ENCODE data around the gene WWC1.

The WWC1 gene

GRCh38 chr5:168401880-168402279 is 110.4 kb downstream of the WWC1 start:
- H4K91ac ChIP-seq (ENCODE audit: low read length), result no peak overlapping the region
- H2BK15ac ChIP-seq (ENCODE audit: low read depth, poor library complexity, severe bottlenecking), result no peak overlapping the region
- H3K79me1 ChIP-seq (replicated peaks; ENCODE audit: low read length, poor library complexity, severe bottlenecking), result no peaks in the 10 kb centered on the region
- no peaks in the 10 kb centered on the region for H3K27me3 ChIP-seq (ENCODE audit: control insufficient read depth in 1 of 2, insufficient read depth in 1 of 2, low read length in 2 of 2)
- peaks cover 9% of the 10 kb centered on the region for H3K4me1 ChIP-seq (ENCODE audit: control insufficient read depth, insufficient read depth, low read depth, low read length)
- no peak overlapping the region for H2AK5ac ChIP-seq (ENCODE audit: low read length, severe bottlenecking)
- H3K4me3 ChIP-seq (ENCODE audit: insufficient read depth in 1 of 2, low read depth in 1 of 2, low read length in 2 of 2), result no peak overlapping the region
- H2AFZ ChIP-seq (ENCODE audit: low read depth, low read length), result no peak overlapping the region
- no peak overlapping the region for H3K27ac ChIP-seq (ENCODE audit: low read length, poor library complexity, severe bottlenecking)
- H3K18ac ChIP-seq (ENCODE audit: low read depth in 1 of 2, low read length in 2 of 2), result no peak overlapping the region
- H3K23ac ChIP-seq (ENCODE audit: low read length in 2 of 2), result no peak overlapping the region
- no peaks in the 10 kb centered on the region for H3K9me3 ChIP-seq (ENCODE audit: control insufficient read depth, low read length)
- no peak for DNase-seq
- no peak overlapping the region for H4K8ac ChIP-seq (ENCODE audit: low read length)
- over 99% methylated on average over 4 of the region's 4 CpGs for WGBS
- H3K36me3 ChIP-seq (ENCODE audit: control insufficient read depth in 1 of 2, insufficient read depth in 2 of 2, low read depth in 1 of 2, low read length in 2 of 2), result peaks cover 0 to 10% of the 10 kb centered on the region in 2 experiments
- H3K9ac ChIP-seq (ENCODE audit: low read length), result no peak overlapping the region
- no peak overlapping the region for H3K14ac ChIP-seq (ENCODE audit: low read length in 2 of 2)
- H2BK12ac ChIP-seq (ENCODE audit: low read length in 2 of 2), result no peak overlapping the region
- no peak overlapping the region for H2BK5ac ChIP-seq (ENCODE audit: low read depth, low read length, poor library complexity, severe bottlenecking)
- no peak overlapping the region for H2BK120ac ChIP-seq (ENCODE audit: low read depth, low read length)
- H3K4me2 ChIP-seq (ENCODE audit: low read length, poor library complexity, severe bottlenecking), result no peak overlapping the region
- no peak overlapping the region for H3K4ac ChIP-seq (ENCODE audit: low read depth in 1 of 2, low read length in 2 of 2)

GRCh38 chr5:168404365-168404764 is 112.9 kb downstream of the WWC1 start:
- Histone ChIP-seq H4K8ac (ENCODE audit: low read length) (peak overlapping the region; percentile 46), H4K91ac (ENCODE audit: low read length) (no peak overlapping the region), H3K4me1 (ENCODE audit: control insufficient read depth, insufficient read depth, low read depth, low read length) (peaks cover 14% of the 10 kb centered on the region), H3K4me3 (ENCODE audit: insufficient read depth in 1 of 2, low read depth in 1 of 2, low read length in 2 of 2) (no peak overlapping the region), H3K36me3 (ENCODE audit: control insufficient read depth in 1 of 2, insufficient read depth in 2 of 2, low read depth in 1 of 2, low read length in 2 of 2) (peaks cover 0 to 9% of the 10 kb centered on the region in 2 experiments), H3K27me3 (ENCODE audit: control insufficient read depth in 1 of 2, insufficient read depth in 1 of 2, low read length in 2 of 2) (no peaks in the 10 kb centered on the region), H3K4ac (ENCODE audit: low read depth in 1 of 2, low read length in 2 of 2) (no peak overlapping the region), H3K79me1 (replicated peaks; ENCODE audit: low read length, poor library complexity, severe bottlenecking) (no peaks in the 10 kb centered on the region), H2BK120ac (ENCODE audit: low read depth, low read length) (no peak overlapping the region), H2AK5ac (ENCODE audit: low read length, severe bottlenecking) (no peak overlapping the region), H3K27ac (ENCODE audit: low read length, poor library complexity, severe bottlenecking) (peak overlapping the region; percentile 24), H2BK15ac (ENCODE audit: low read depth, poor library complexity, severe bottlenecking) (peak overlapping the region; percentile 93), H2BK12ac (ENCODE audit: low read length in 2 of 2) (no peak overlapping the region), H3K4me2 (ENCODE audit: low read length, poor library complexity, severe bottlenecking) (no peak overlapping the region), H2AFZ (ENCODE audit: low read depth, low read length) (no peak overlapping the region), H2BK5ac (ENCODE audit: low read depth, low read length, poor library complexity, severe bottlenecking) (no peak overlapping the region), H3K9me3 (ENCODE audit: control insufficient read depth, low read length) (no peaks in the 10 kb centered on the region), H3K18ac (ENCODE audit: low read depth in 1 of 2, low read length in 2 of 2) (peak overlapping the region in 1 of 2 experiments; percentile 80), H3K14ac (ENCODE audit: low read length in 2 of 2) (no peak overlapping the region), H3K23ac (ENCODE audit: low read length in 2 of 2) (no peak overlapping the region), H3K9ac (ENCODE audit: low read length) (no peak overlapping the region)
- WGBS, result 16% methylated on average over 12 of the region's 12 CpGs
- DNase-seq, result peak; percentile 95

GRCh38 chr5:168407211-168407610 is 115.8 kb downstream of the WWC1 start:
- Histone ChIP-seq H3K4ac (ENCODE audit: low read depth in 1 of 2, low read length in 2 of 2) (no peak overlapping the region), H2BK5ac (ENCODE audit: low read depth, low read length, poor library complexity, severe bottlenecking) (no peak overlapping the region), H3K23ac (ENCODE audit: low read length in 2 of 2) (no peak overlapping the region), H3K4me2 (ENCODE audit: low read length, poor library complexity, severe bottlenecking) (no peak overlapping the region), H3K4me1 (ENCODE audit: control insufficient read depth, insufficient read depth, low read depth, low read length) (peaks cover 19% of the 10 kb centered on the region), H3K4me3 (ENCODE audit: insufficient read depth in 1 of 2, low read depth in 1 of 2, low read length in 2 of 2) (no peak overlapping the region), H2BK15ac (ENCODE audit: low read depth, poor library complexity, severe bottlenecking) (no peak overlapping the region), H2AK5ac (ENCODE audit: low read length, severe bottlenecking) (no peak overlapping the region), H3K9me3 (ENCODE audit: control insufficient read depth, low read length) (no peaks in the 10 kb centered on the region), H3K14ac (ENCODE audit: low read length in 2 of 2) (no peak overlapping the region), H3K36me3 (ENCODE audit: control insufficient read depth in 1 of 2, insufficient read depth in 2 of 2, low read depth in 1 of 2, low read length in 2 of 2) (peaks cover 0 to 9% of the 10 kb centered on the region in 2 experiments), H3K27me3 (ENCODE audit: control insufficient read depth in 1 of 2, insufficient read depth in 1 of 2, low read length in 2 of 2) (no peaks in the 10 kb centered on the region), H3K79me1 (replicated peaks; ENCODE audit: low read length, poor library complexity, severe bottlenecking) (no peaks in the 10 kb centered on the region), H4K91ac (ENCODE audit: low read length) (no peak overlapping the region), H3K18ac (ENCODE audit: low read depth in 1 of 2, low read length in 2 of 2) (no peak overlapping the region), H3K9ac (ENCODE audit: low read length) (no peak overlapping the region), H2BK120ac (ENCODE audit: low read depth, low read length) (no peak overlapping the region), H2AFZ (ENCODE audit: low read depth, low read length) (no peak overlapping the region), H4K8ac (ENCODE audit: low read length) (no peak overlapping the region), H3K27ac (ENCODE audit: low read length, poor library complexity, severe bottlenecking) (no peak overlapping the region), H2BK12ac (ENCODE audit: low read length in 2 of 2) (no peak overlapping the region)
- DNase-seq, result no peak
- 78% methylated on average over 1 of the region's 1 CpG for WGBS

- H3K4me1 ChIP-seq (ENCODE audit: control insufficient read depth, insufficient read depth, low read depth, low read length), result peaks cover 17% of the 10 kb centered on the region
- no peak overlapping the region for H3K23ac ChIP-seq (ENCODE audit: low read length in 2 of 2)
- H3K9ac ChIP-seq (ENCODE audit: low read length), result peak overlapping the region; percentile 14
- peaks cover 0 to 9% of the 10 kb centered on the region in 2 experiments for H3K36me3 ChIP-seq (ENCODE audit: control insufficient read depth in 1 of 2, insufficient read depth in 2 of 2, low read depth in 1 of 2, low read length in 2 of 2)
- 84% methylated on average over 11 of the region's 11 CpGs for WGBS
- no peak overlapping the region for H3K4ac ChIP-seq (ENCODE audit: low read depth in 1 of 2, low read length in 2 of 2)
- no peak overlapping the region for H3K18ac ChIP-seq (ENCODE audit: low read depth in 1 of 2, low read length in 2 of 2)
- DNase-seq, result peak; percentile 45
- H2BK120ac ChIP-seq (ENCODE audit: low read depth, low read length), result no peak overlapping the region
- no peak overlapping the region for H2AFZ ChIP-seq (ENCODE audit: low read depth, low read length)
- no peak overlapping the region for H3K4me2 ChIP-seq (ENCODE audit: low read length, poor library complexity, severe bottlenecking)
- no peak overlapping the region for H2AK5ac ChIP-seq (ENCODE audit: low read length, severe bottlenecking)
- no peak overlapping the region for H4K8ac ChIP-seq (ENCODE audit: low read length)
- peak overlapping the region; percentile 45 to 83 for H2BK12ac ChIP-seq (ENCODE audit: low read length in 2 of 2)
- no peaks in the 10 kb centered on the region for H3K79me1 ChIP-seq (replicated peaks; ENCODE audit: low read length, poor library complexity, severe bottlenecking)
- H3K27ac ChIP-seq (ENCODE audit: low read length, poor library complexity, severe bottlenecking), result no peak overlapping the region
- H4K91ac ChIP-seq (ENCODE audit: low read length), result no peak overlapping the region
- H3K9me3 ChIP-seq (ENCODE audit: control insufficient read depth, low read length), result no peaks in the 10 kb centered on the region
- no peak overlapping the region for H2BK15ac ChIP-seq (ENCODE audit: low read depth, poor library complexity, severe bottlenecking)
- H2BK5ac ChIP-seq (ENCODE audit: low read depth, low read length, poor library complexity, severe bottlenecking), result no peak overlapping the region
- peak overlapping the region in 1 of 2 experiments; percentile 14 for H3K14ac ChIP-seq (ENCODE audit: low read length in 2 of 2)
- peak overlapping the region in 1 of 2 experiments; percentile 50 for H3K4me3 ChIP-seq (ENCODE audit: insufficient read depth in 1 of 2, low read depth in 1 of 2, low read length in 2 of 2)
- H3K27me3 ChIP-seq (ENCODE audit: control insufficient read depth in 1 of 2, insufficient read depth in 1 of 2, low read length in 2 of 2), result no peaks in the 10 kb centered on the region
Observed at GRCh38 chr5:168408561-168409305, 117.3 kb downstream of the WWC1 start.

All from mesenchymal stem cell (in vitro differentiated cells and primary cell).